Right hindlimb (tissue), 1 donor: Measurements from ENCODE around the gene SP1.
"Not testable (repeated sequence)": the region's sequence is repeated elsewhere in the genome, so short reads cannot be mapped to it uniquely, and the experiment has no call there.

Source experiments
- DNase-seq: peaks from one replicate; pipeline ENCODE4 v3.0.0-alpha.2; 2018

SP1 gene

DNA sequence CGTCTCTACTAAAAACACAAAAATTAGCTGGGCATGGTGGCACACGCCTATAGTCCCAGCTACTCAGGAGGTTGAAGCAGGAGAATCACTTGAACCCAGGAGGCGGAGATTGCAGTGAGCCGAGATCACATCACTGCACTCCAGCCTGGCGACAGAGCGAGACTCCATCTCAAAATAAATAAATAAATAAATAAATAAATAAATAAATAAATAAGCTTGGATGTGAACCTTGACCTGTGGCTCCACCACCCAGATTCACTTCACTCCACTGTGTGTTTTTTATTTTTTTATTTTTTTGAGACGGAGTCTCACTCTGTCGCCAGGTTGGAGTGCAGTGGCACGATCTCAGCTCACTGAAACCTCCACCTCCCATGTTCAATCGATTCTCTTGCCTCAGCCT lies 18.3 kb upstream of the SP1 start:
- not testable (repeated sequence) for DNase-seq

DNA sequence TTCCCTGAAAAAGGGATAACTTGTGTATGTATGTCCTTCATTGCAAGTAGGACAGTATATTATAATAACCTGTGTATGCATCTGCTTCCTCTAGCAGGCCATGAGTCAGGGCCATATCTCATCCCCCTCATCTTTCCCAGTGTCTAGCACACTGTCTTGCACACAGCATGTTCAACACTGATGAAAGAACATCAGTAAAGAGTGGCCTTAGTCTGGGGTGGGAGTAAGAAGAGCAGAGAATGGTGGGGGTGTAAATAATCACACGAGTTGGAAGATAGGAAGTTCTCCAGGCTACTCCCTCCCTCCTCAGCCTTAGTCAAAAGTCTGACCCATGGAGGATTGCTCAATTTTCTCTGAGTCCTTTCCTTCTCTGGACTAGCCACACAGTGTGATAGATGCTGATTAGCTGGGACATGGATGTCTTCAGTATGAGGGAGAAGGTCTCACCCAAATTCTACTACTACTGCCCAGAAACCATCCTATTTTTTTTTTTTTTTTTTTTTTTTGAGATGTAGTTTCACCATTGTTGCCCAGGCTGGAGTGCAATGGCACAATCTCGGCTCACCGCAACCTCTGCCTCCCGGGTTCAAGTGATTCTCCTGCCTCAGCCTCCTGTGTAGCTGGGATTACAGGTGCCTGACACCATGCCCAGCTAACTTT lies 14.6 kb upstream of the SP1 start:
- no peak for DNase-seq

DNA sequence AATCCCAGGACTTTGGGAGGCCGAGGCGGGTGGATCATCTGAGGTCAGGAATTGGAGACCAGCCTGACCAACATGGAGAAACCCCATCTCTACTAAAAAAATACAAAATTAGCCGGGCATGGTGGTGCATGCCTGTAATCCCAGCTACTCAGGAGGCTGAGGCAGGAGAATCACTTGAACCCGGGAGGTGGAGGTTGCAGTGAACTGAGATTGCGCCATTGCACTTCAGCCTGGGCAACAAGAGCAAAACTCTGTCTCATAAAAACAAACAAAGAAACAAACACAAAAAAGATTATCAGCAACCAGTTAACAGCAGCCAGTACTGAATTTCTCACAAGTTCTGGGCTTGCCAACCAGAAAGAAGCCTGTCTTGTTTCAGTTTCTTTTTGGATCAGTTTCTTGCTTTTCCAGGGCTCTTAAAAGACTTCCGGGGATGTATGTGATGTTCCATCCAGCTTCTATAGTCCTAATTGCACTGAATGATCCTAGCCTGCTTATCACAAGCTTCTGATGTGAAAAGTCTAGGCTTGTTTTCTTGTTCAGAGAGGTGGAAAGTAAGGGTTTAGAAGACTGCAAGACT lies 6.3 kb upstream of the SP1 start:
- DNase-seq = not testable (repeated sequence)

DNA sequence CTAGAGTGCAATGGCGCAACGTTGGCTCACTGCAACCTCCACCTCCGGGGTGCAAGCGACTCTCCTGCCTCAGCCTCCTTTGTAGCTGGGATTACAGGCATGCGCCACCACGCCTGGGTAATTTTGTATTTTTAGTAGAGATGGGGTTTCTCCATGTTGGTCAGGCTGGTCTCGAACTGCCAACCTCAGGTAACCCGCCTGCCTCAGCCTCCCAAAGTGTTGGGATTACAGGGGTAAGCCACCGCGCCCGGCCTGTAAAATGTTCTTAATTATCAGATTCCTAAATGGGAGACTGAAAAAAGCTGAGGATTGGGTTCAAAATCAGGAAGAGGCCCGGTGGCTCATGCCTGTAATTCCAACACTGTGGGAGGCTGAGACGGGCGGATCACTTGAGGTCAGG lies 5.7 kb upstream of the SP1 start:
- DNase-seq = not testable (repeated sequence)

DNA sequence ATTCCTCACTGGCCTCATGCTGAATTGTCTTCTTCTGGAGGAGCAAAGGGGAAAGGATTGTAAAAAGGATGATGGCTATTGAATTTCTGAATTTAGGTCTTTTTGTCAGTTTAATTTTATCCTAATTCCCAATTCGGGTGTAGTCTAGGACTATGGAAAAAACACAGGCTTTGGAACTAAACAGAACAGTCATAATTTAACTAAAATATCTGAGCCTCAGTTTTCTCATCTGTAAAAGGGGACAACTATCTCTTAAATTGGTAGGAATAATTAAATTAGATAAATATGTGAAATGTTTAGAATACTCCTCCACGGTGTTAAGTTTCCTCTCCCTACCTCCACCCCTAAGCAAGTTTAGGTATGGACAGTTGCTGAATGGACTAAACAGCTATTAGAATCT lies 3.2 kb upstream of the SP1 start:
- DNase-seq = no peak

DNA sequence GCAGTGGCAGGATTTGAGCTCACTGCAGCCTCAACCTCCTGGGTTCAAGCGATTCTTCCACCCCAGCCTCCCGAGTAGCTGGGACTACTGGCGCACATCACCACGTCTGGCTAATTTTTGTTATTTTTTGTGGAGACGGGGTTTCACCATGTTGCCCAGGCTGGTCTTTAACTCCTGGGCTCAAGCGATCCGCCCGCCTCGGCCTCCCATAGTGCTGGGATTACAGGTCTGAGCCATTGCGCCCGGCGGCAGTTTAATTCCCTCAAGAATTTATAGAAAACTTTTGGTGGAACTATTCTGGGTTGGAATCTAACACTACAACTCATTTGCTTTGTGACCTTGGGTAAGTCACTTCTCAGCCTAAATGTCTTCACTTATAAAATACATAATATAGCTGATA lies 1.8 kb upstream of the SP1 start:
- DNase-seq = no peak

DNA sequence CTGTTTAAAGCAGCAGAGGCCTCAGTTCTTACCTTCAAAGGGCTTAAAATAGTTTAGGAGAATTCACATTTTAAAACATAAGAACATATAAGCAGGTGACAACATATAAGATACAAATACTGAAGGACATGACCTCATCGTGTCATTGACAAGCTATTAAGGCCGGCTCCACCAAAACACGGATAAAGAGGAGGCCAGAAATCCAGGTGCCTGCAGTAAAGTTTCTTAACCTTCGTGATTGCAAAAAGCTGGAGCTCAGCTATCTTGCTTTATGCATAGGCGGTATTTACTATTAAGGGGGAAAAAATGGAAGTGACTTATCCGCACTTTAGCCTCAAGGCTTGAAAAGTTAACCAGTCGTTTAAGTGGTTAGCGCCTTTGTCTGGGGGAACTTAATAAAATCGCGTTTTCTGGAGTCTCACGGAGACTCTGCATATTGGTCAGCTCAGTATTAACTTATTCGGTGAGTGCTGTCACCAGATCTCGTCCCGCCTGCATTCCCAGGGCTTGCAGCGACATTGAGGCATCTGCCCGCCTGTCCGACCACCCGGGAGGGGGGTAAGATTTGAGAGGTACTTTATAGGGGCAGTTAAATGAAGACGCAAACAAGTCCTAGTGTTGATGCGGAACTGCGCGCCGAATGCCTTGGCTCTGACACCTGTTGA lies 1.1 kb upstream of the SP1 start:
- DNase-seq = no peak

DNA sequence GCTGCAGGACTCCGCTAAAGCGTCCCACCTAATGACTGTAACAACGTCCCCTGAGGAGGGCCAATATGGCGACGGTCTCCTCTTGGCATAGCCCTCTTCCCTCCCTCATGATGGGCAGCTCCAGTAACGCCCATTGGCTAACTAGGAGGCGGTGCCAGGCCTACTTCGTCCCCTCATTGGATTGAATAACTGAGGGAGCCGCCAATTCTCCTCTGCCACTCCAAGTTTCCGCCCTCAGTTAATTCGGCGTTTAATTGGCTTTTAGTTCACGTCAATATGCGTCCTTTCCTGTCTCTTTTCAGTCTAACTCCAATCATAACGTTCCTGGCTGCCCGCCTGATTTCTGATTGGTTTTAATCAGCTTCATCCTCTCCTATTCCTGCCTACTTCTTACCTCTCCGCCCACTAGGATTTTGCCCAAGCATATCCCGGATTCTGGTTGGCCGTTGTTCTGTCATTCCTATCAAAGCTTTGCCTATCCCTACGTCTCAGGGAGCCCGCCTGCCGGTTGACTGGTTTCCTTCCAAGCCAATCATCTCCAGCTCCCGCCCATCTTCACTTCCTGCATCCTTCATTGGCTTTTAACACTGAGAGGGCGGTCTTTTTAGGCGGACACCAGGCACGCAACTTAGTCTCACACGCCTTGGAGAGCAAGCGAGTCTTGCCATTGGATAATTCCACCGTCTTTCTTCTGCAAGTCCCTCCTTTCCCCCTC lies 430 bp upstream of the SP1 start:
- DNase-seq = peak; percentile 100

DNA sequence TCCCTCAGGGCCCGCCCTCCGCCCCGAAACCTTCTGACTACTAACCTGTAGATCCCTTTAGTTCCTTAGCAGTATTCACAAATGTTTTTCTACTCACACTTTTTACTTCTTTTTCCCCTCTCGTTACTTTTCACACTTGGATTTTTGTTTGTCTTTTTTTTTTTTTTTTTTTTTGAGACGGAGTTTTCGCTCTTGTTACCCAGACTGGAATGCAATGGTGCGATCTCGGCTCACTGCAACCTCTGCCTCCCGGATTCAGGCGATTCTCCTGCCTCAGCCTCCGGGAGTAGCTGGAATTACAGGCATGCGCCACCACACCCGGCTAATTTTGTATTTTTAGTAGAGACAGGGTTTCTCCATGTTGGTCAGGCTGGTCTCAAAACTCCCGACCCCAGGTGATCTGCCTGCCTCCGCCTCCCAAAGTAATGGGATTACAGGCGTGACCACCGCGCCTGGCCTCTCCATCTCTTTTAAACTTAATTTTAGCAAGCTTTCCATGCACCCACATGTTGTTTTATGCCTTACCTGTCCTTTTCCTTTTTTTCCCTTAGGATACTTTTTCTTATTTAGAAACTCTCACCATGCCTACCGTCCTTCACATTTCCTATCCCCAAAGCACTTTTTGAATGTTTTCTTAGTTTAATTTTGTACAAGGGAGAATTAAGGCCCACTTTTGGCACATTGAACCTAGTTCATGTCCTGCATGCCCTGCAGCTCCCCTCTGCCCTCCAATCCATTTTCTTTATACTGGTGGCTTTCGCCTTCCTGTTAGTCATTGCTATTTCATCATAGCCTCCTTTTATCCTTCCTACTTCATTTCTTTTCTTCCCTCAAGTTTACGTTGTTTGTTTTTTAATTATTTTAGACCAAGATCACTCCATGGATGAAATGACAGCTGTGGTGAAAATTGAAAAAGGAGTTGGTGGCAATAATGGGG lies 1.1 kb downstream of the SP1 start:
- DNase-seq = no peak

DNA sequence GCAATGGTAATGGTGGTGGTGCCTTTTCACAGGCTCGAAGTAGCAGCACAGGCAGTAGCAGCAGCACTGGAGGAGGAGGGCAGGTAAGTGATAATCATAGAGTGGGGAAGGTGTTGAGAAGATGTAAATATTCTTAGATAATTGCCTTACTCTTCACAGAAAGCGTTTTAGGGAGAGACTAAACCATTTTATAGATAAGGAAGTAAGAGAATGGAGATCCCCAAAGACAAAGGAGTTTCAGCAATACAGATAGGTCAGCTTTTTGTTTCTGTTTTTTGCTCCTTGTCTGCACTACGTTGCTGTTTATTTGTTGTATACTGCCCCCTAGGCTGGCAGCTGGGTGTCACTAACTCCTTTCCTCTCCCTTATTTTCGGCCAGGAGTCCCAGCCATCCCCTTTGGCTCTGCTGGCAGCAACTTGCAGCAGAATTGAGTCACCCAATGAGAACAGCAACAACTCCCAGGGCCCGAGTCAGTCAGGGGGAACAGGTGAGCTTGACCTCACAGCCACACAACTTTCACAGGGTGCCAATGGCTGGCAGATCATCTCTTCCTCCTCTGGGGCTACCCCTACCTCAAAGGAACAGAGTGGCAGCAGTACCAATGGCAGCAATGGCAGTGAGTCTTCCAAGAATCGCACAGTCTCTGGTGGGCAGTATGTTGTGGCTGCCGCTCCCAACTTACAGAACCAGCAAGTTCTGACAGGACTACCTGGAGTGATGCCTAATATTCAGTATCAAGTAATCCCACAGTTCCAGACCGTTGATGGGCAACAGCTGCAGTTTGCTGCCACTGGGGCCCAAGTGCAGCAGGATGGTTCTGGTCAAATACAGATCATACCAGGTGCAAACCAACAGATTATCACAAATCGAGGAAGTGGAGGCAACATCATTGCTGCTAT lies 2.0 kb downstream of the SP1 start:
- DNase-seq = no peak

DNA sequence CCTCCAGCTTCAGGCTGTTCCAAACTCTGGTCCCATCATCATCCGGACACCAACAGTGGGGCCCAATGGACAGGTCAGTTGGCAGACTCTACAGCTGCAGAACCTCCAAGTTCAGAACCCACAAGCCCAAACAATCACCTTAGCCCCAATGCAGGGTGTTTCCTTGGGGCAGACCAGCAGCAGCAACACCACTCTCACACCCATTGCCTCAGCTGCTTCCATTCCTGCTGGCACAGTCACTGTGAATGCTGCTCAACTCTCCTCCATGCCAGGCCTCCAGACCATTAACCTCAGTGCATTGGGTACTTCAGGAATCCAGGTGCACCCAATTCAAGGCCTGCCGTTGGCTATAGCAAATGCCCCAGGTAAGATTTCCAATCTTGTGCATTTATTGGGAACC lies 3.3 kb downstream of the SP1 start:
- no peak for DNase-seq

DNA sequence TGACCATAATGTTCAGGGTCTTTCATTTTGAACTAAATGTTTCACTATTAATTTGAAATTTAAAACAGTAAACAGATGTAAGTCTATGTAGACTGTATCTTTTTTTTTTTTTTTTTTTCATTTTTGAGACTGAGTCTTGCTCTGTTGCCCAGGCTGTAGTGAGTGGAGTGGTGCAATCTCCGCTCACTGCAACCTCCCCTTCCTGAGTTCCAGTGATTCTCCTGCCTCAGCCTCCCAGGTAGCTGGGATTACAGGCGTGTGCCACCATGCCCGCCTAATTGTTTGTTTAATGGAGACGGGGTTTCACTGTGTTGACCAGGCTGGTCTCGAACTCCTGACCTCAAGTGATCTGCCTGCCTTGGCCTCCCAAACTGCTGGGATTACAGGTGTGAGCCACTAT lies 6.4 kb downstream of the SP1 start:
- not testable (repeated sequence) for DNase-seq

DNA sequence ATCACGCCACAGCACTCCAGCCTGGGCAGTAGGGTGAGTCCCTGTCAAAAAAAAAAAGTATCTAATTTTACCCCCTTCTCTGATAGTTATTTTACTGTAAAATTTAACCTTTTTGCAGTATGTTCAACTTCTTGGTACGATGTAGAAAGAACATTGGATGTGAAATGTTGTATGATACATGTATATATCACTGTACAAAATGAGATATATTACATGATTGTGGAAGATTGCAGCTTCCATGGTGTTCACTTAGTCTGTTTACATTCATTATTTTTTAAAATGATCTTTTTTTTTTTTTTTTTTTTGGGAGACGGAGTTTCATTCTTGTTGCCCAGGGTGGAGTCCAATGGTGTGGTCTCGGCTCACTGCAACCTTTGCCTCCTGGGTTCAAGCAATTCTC lies 9.0 kb downstream of the SP1 start:
- DNase-seq = no peak

DNA sequence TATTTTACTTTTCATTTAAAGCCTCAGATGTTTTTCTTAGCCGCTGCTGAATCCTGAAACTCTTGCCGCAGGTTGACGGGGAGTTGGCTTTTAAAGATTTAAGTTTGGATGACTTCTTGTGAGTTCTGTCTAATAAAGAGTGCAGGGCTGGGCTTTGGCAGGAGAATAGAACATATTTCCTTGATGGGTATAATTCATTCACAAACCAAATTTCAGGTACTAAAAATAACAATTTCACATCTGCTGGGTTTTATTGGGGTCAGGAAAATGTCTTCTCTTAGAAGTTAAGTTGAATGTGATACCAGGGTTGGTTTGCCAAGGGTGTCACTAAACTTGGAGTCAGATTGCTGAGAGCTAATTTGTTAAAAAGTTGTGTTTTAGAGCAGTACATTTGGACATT lies 9.7 kb downstream of the SP1 start:
- DNase-seq = no peak

DNA sequence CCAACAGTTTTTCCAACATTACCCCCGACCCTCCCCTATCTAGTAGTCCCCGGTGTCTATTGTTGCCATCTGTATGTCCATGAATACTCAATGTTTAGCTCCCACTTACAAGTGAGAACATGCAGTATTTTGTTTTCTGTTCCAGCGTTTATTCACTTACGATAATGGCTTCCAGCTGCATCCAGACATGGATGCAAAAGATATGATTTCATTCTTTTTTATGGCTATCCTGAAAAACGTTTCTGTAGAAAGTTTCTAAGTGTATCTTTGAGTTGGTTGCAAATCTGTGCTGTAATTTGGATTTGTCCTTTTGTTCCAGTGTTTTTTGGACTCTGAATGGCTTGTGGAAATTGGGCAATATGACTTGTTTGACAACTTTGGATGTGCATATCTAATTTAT lies 11.7 kb downstream of the SP1 start:
- no peak for DNase-seq

DNA sequence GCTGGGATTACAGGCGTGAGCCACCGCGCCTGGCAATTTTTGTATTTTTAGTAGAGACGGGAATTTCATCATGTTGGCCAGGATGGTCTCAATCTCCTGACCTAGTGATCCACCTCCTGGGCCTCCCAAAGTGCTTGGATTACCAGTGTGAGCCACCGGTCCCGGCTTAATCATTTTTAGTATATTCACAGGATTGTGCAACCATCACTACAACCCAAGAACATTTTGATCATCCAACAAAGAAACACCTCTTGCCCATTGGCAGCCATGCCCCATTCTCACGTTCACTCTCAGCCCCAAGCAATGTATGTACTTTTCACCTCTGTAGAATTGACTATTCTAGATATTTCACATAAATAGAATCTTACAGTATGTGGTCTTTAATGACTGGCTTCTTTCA lies 19.9 kb downstream of the SP1 start:
- DNase-seq = no peak

DNA sequence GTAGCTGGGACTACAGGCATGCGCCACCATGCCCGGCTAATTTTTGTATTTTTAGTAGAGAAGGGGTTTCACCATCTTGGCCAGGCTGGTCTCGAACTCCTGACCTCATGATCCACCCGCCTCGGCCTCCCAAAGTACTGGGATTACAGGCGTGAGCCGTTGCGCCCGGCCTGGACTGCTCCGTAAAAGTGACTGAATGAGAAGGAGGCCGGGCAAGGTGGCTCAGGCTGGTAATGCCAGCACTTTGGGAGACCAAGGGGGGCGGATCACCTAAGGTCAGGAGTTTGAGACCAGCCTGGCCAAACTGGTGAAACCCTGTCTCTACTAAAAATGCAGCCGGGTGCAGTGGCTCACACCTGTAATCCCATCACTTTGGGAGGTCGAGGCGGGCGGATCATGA lies 22.4 kb downstream of the SP1 start:
- DNase-seq = not testable (repeated sequence)

DNA sequence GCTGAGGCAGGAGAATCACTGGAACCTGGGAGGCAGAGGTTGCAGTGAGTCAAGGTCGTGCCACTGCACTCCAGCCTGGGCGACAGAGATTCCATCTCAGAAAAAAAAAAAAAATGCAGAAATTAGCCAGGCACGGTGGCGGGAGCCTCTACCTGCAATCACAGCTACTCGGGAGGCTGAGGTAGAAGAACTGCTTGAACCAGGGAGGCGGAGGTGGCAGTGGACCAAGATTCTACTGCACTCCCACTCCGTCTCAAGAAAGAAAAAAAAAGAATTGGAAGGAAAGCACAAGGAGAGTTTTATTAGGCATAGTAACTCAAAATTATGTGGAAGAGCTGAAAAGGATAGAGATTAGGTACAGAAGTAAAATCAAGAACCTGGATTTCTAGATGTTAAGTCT lies 22.9 kb downstream of the SP1 start:
- no peak for DNase-seq

DNA sequence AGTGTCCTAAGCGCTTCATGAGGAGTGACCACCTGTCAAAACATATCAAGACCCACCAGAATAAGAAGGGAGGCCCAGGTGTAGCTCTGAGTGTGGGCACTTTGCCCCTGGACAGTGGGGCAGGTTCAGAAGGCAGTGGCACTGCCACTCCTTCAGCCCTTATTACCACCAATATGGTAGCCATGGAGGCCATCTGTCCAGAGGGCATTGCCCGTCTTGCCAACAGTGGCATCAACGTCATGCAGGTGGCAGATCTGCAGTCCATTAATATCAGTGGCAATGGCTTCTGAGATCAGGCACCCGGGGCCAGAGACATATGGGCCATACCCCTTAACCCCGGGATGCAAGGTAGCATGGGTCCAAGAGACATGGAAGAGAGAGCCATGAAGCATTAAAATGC lies 31.0 kb downstream of the SP1 start:
- no peak for DNase-seq

DNA sequence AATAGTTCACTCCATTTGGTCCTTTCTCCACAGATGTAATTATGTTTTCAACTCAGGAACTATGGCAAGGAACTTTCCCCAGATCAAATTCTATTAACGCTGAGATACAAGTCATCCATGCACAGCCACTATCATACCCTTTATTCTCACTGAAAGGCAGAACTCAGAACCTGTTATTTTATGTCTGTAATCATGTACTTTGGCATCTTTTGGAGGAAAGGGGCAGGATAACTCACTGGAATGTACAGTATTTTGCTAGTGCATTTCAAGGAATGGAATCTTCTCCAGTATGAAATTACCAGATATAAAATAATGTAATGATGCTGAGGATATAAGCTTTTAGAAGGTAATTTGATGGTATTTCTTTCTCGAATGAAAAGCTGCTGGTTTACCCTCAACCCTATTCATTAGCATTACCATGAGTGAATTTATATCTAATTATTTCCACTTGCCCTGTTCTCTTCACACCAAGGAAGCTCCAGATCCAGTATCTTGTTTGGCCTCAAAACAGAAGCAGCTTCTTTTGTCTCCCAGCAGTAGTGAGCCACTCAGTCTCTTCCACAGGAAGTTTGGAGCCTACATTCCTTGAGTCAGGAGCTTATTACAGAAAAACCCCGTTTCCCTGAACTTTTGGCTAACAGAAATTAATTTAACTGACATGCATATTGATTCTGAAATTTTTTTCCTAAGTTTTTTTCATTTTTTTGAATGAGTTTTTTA lies 33.7 kb downstream of the SP1 start:
- no peak for DNase-seq
